Smooth muscle cell (in vitro differentiated cells): ENCODE data around the gene KIRREL1. TPM values are rescaled to one million over a fixed set of nuclear protein-coding genes. Genes with fewer than 3 reads are reported as not detected.

Experiments used
- DNase-seq: peaks from one replicate; lab custom pipeline; 2025; ENCODE audit not compliant: unreplicated experiment; lab: John Stamatoyannopoulos, UW
- H2AFZ ChIP-seq: fragments of 200-600 bp; sonication (generic); 2 replicates; pipeline ENCODE4 v1.6.0; 2016; ENCODE audit warnings: antibody characterized with exemption, low read depth, mild to moderate bottlenecking
- H3F3A ChIP-seq: fragments of 200-600 bp; sonication (generic); 2 replicates; pipeline ENCODE4 v1.6.0; 2017; ENCODE audit warnings: antibody characterized with exemption, low read depth
- H3K27ac ChIP-seq: fragments of 200-600 bp; sonication (generic); 2 replicates; pipeline ENCODE4 v1.5.1; 2016; ENCODE audit warnings: low read depth, mild to moderate bottlenecking
- H3K27me3 ChIP-seq: fragments of 200-600 bp; sonication (generic); 2 replicates; pipeline ENCODE4 v1.6.1; 2016; ENCODE audit warnings: low read depth, mild to moderate bottlenecking
- H3K36me3 ChIP-seq: fragments of 200-600 bp; sonication (generic); 2 replicates; pipeline ENCODE4 v1.5.1; 2016; ENCODE audit warnings: low read depth
- H3K4me1 ChIP-seq: fragments of 200-600 bp; sonication (generic); 2 replicates; pipeline ENCODE4 v1.5.1; 2016; ENCODE audit warnings: low read depth
- H3K4me2 ChIP-seq: fragments of 200-600 bp; sonication (generic); 2 replicates; pipeline ENCODE4 v1.6.0; 2016; ENCODE audit warnings: mild to moderate bottlenecking
- H3K4me3 ChIP-seq: fragments of 200-600 bp; sonication (generic); 2 replicates; pipeline ENCODE4 v1.5.1; 2016; ENCODE audit warnings: mild to moderate bottlenecking
- H3K79me2 ChIP-seq: fragments of 200-600 bp; sonication (generic); 2 replicates; pipeline ENCODE4 v1.6.0; 2016; ENCODE audit warnings: low read depth, mild to moderate bottlenecking
- H3K9ac ChIP-seq: fragments of 200-600 bp; sonication (generic); 2 replicates; pipeline ENCODE4 v1.6.0; 2016; ENCODE audit warnings: low read depth
- H3K9me3 ChIP-seq: fragments of 200-600 bp; sonication (generic); replicated peaks from 2 replicates; pipeline ENCODE4 v1.5.1; 2016; ENCODE audit warnings: low read depth
- H4K20me1 ChIP-seq: fragments of 200-600 bp; sonication (generic); 2 replicates; pipeline ENCODE4 v1.6.0; 2016; ENCODE audit warnings: low read depth
- CTCF ChIP-seq: fragments of 200-600 bp; sonication (generic); IDR thresholded peaks from 2 replicates; pipeline ENCODE4 v1.5.1; 2017; ENCODE audit warnings: borderline replicate concordance, mild to moderate bottlenecking, antibody characterized with exemption; ENCODE audit not compliant: insufficient read depth, poor library complexity, severe bottlenecking
- WGBS: methylation state at CpG from one replicate; pipeline ENCODE4 v1.1.7; 2016; ENCODE audit warnings: low lambda C conversion rate; 5-methylcytosine and 5-hydroxymethylcytosine counted together
- polyA plus RNA-seq: library from polyadenylated mRNA; unstranded; fragments of >200 nt; fragmentation: Nextera tagmentation; extraction: Ambion mirVana; gene quantifications from 2 replicates; pipeline ENCODE4 v1.2.1, GENCODE V29; 2016
- total RNA-seq: library from RNA; depleted of rRNA; stranded (reverse); fragments of >200 nt; gene quantifications from 2 replicates; pipeline ENCODE4 v1.2.3, GENCODE V29; 2014

The KIRREL1 gene
- total and polyA plus RNA-seq, 2 experiments from 2014 or later: 40.9 to 58.4 TPM

DNA sequence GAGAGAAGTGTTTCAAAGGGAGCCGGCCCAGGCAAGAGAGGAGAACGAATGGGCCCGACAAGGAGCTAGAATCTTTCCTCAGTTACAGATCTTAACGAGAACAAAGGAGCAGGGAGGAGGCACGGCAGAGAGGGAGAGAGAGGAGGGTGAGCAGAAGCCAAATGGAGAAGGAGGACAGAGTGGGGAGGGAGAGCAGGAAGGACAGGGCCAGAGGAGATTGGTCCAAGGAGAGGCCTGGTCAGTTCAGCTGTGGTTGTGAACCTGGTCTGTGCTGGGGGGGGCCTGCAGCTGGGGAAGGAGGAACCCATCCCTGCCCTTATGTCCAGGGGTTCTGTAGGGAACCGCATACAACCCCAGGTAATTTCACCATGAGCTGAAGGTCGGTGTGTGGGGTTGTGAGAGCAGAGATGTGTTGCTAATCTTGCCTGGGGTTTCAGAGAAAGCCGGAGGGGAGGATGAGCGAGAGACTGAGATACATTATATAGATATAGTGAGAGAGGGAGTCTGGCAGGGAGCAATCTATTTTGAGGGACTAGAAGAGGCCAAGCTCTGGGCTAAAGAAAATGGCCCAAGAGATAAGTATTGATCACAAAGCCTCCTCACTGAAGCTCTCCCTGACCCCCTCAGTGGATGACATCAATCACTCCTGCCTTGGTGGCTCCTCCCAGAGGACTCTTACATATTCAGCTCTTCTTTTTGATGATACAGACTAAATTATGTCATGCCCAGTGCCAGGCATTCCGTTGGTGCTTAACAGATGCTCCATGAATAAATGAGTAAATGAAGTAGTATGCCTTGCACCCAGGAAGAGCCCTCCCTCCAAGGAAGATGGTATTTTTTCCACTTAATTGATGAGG is 123.1 kb downstream of the KIRREL1 start:
- Histone ChIP-seq H3K9me3 (no peaks in the 10 kb centered on the region), H2AFZ (no peak overlapping the region), H3K27ac (no peak overlapping the region), H3K79me2 (no peaks in the 10 kb centered on the region), H3K4me2 (no peak overlapping the region), H3F3A (no peaks in the 10 kb centered on the region), H3K27me3 (peaks cover 13% of the 10 kb centered on the region), H3K9ac (no peak overlapping the region), H3K36me3 (no peaks in the 10 kb centered on the region), H3K4me3 (no peak overlapping the region), H4K20me1 (no peaks in the 10 kb centered on the region), H3K4me1 (peaks cover 17% of the 10 kb centered on the region)
- WGBS: 75% methylated on average over 10 of the region's 10 CpGs
- DNase-seq: no peak
- TF ChIP-seq CTCF: no peak

- no peaks in the 10 kb centered on the region for H4K20me1 ChIP-seq
- H3F3A ChIP-seq: no peaks in the 10 kb centered on the region
- H2AFZ ChIP-seq: no peak overlapping the region
- no peaks in the 10 kb centered on the region for H3K79me2 ChIP-seq
- H3K27me3 ChIP-seq: peaks cover 13% of the 10 kb centered on the region
- peak; percentile 38 for TF ChIP-seq CTCF
- H3K9ac ChIP-seq: no peak overlapping the region
- no peaks in the 10 kb centered on the region for H3K9me3 ChIP-seq
- H3K4me1 ChIP-seq: peaks cover 17% of the 10 kb centered on the region
- 20% methylated on average over 22 of the region's 22 CpGs for WGBS
- H3K4me2 ChIP-seq: peak overlapping the region; percentile 56
- peak; percentile 18 for DNase-seq
- H3K36me3 ChIP-seq: no peaks in the 10 kb centered on the region
- H3K4me3 ChIP-seq: peak overlapping the region; percentile 29
- H3K27ac ChIP-seq: no peak overlapping the region
Measured at GRCh38 chr1:158117854-158118704, 124.6 kb downstream of the KIRREL1 start.

GRCh38 chr1:158118713-158119402 is 125.4 kb downstream of the KIRREL1 start:
- Histone ChIP-seq H3K4me2 (no peak overlapping the region), H3K79me2 (no peaks in the 10 kb centered on the region), H4K20me1 (no peaks in the 10 kb centered on the region), H3K36me3 (no peaks in the 10 kb centered on the region), H3K27me3 (peaks cover 11% of the 10 kb centered on the region), H2AFZ (no peak overlapping the region), H3K4me3 (no peak overlapping the region), H3F3A (no peaks in the 10 kb centered on the region), H3K9me3 (no peaks in the 10 kb centered on the region), H3K27ac (no peak overlapping the region), H3K9ac (no peak overlapping the region), H3K4me1 (peaks cover 17% of the 10 kb centered on the region)
- DNase-seq: no peak
- no peak for TF ChIP-seq CTCF
- WGBS: 57% methylated on average over 8 of the region's 8 CpGs
